Fibroblast of lung (primary cell): ENCODE measurements around the gene SLC17A9.

Experiments used
- CTCF ChIP-seq, 2 donors: IDR thresholded peaks in 1 of 2; conservative IDR thresholded peaks in 1 of 2; 1 replicate in 1 of 2; 2 replicates in 1 of 2; pipeline ENCODE4 v1.5.1; 2011 to 2012; ENCODE audit warnings: low read length in 2 of 2, control low read depth in 1 of 2, inconsistent platforms in 1 of 2, low read depth in 1 of 2, mild to moderate bottlenecking in 1 of 2
- EZH2 ChIP-seq: IDR thresholded peaks from 2 replicates; pipeline ENCODE4 v1.5.1; 2012; ENCODE audit warnings: low read length, control low read depth, mild to moderate bottlenecking; ENCODE audit errors: missing control alignments

GRCh38 chr20:62910217-62910766 is 42.2 kb upstream of the SLC17A9 start:
- no peak for TF ChIP-seq CTCF (conservative IDR thresholded peaks at IDR 0.05 in 1 of 2, IDR thresholded peaks at IDR 0.05 in 1 of 2; ENCODE audit: low read depth in 1 of 2, low read length in 2 of 2)
- no peak for TF ChIP-seq EZH2
